SJSA1 (cell line): ENCODE data around the gene MAP3K5. TPM values are rescaled to one million over a fixed set of nuclear protein-coding genes. Genes with fewer than 3 reads are reported as not detected.

Experiments used
- DNase-seq, 2 experiments: peaks; one replicate each; pipeline ENCODE4 v3.0.0-alpha.2; 2015 to 2020; ENCODE audit warnings: low spot score in 2 of 2, low read depth in 1 of 2
- H3K27ac ChIP-seq: fragments of 250-450 bp; sonication (Bioruptor Pico); 2 replicates; pipeline ENCODE4 v1.5.1; 2020; ENCODE audit warnings: mild to moderate bottlenecking, moderate library complexity
- H3K27me3 ChIP-seq: fragments of 250-450 bp; sonication (Bioruptor Pico); replicated peaks from 2 replicates; pipeline ENCODE4 v1.5.1; 2020; ENCODE audit warnings: mild to moderate bottlenecking, moderate library complexity
- H3K36me3 ChIP-seq: fragments of 250-450 bp; sonication (Bioruptor Pico); 2 replicates; pipeline ENCODE4 v1.5.1; 2020; ENCODE audit warnings: mild to moderate bottlenecking
- H3K4me1 ChIP-seq: fragments of 250-450 bp; sonication (Bioruptor Pico); replicated peaks from 2 replicates; pipeline ENCODE4 v1.6.1; 2021; ENCODE audit warnings: mild to moderate bottlenecking
- H3K4me3 ChIP-seq: fragments of 250-450 bp; sonication (Bioruptor Pico); 2 replicates; pipeline ENCODE4 v1.5.1; 2020; ENCODE audit warnings: mild to moderate bottlenecking
- H3K9me3 ChIP-seq: fragments of 250-450 bp; sonication (Bioruptor Pico); replicated peaks from 2 replicates; pipeline ENCODE4 v1.5.1; 2020; ENCODE audit warnings: mild to moderate bottlenecking
- total RNA-seq: library from RNA; depleted of rRNA; stranded (reverse); fragments of >200 nt; shearing (Covaris generic); gene quantifications from 2 replicates; pipeline ENCODE4 v1.2.3, GENCODE V29; 2014

MAP3K5 gene
- total RNA-seq, 1 experiment from 2014 or later, result 10.7 TPM

DNA sequence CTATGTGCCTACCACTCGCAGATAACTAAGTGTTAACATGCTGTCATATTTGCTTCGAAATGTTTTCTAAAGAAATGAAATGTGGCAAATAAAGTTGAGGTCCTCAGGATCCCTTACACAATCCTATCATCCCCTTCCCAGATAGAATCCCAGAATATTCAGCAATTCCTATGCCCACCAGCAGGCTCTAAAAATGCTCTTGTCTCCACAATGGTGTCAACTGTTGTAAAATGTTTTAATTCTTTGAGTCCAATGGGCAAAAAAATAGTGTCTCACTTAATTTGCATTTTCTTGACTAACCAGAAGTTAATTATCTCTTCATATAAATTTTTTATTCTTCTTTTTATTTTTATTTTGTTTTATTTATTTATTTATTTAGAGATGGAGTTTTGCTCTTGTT lies 138.2 kb downstream of the MAP3K5 start:
- H3K27ac ChIP-seq, result no peak overlapping the region
- no peaks in the 10 kb centered on the region for H3K9me3 ChIP-seq
- no peak for DNase-seq
- no peaks in the 10 kb centered on the region for H3K4me1 ChIP-seq
- no peaks in the 10 kb centered on the region for H3K27me3 ChIP-seq
- no peaks in the 10 kb centered on the region for H3K36me3 ChIP-seq
- no peak overlapping the region for H3K4me3 ChIP-seq

DNA sequence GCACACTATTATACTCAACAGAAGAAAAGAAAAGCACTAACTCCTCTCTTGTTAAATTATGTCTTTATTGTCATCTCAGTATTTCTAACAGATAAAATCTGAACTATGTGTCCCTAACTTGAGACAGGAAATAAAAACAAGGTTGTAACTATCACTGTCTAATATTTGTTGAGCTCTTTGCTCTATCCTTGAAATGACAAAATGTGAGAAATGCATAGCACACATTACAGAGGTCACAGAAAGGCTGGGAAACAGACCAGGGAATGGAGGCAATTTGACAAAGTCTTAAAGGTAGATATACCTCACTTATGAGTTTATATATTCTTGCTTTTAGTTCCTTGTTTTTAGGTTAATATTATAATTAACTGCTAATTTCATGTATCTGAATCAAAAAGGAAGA lies 139.6 kb downstream of the MAP3K5 start:
- peaks cover 5% of the 10 kb centered on the region; the same call in 1 of the 2 replicates for H3K36me3 ChIP-seq

DNA sequence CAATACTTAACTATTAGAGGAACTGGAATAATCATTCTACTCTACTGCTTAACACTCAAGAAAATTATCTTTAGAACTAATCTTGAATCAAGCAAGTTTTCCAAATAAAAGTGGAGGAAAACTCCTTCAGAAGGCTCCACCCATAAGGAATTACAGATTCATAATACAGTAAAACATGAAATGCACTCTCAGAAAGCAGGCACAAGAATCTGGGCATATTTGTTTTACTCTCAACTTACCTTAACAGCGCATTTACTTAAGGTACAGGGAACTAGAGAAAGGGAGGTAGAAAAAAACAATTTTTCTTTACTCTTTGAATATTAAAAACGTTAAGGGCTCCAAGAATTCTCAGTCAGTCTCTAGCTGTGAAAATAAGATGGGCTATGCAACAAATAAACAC lies 140.3 kb downstream of the MAP3K5 start:
- Histone ChIP-seq H3K4me3 (no peak overlapping the region), H3K36me3 (peaks cover 6% of the 10 kb centered on the region; the same call in 1 of the 2 replicates), H3K27me3 (no peaks in the 10 kb centered on the region), H3K4me1 (peaks cover 13% of the 10 kb centered on the region), H3K9me3 (no peaks in the 10 kb centered on the region), H3K27ac (no peak overlapping the region)
- DNase-seq, result no peak

More for the DNA sequence above, 139.6 kb downstream of the MAP3K5 start:
- no peaks in the 10 kb centered on the region for H3K27me3 ChIP-seq
- DNase-seq, result no peak
- no peak overlapping the region for H3K4me3 ChIP-seq
- H3K4me1 ChIP-seq, result peaks cover 6% of the 10 kb centered on the region
- no peak overlapping the region for H3K27ac ChIP-seq
- no peaks in the 10 kb centered on the region for H3K9me3 ChIP-seq

DNA sequence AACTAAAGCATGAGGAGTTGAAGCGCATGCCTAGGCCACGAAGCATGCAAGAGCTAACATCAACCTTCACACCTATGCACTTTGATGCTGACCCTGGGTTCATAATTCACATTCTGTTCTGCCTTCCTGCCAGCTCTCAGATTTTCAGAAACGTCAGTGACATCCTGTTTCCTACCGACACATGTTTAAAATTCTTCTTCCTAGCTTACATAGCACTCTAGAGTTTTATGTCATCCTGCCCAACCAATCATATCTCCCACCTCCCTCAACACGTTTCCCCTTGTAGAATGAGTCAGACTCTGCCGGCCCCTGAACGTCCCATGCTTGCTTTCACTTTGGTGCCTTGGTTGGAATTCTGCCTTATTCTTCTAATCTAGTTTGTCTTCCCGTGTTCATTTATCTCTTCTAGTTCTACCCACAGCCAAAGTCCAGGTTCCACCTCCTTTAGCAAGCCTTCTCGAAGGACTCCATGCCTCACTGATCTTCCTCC lies 144.9 kb downstream of the MAP3K5 start:
- Histone ChIP-seq H3K9me3 (no peaks in the 10 kb centered on the region), H3K36me3 (peaks cover 6% of the 10 kb centered on the region; the same call in 1 of the 2 replicates), H3K4me3 (no peak overlapping the region), H3K4me1 (peaks cover 14% of the 10 kb centered on the region), H3K27ac (peak overlapping the region; percentile 70), H3K27me3 (no peaks in the 10 kb centered on the region)
- DNase-seq, result peak; percentile 57 to 60

DNA sequence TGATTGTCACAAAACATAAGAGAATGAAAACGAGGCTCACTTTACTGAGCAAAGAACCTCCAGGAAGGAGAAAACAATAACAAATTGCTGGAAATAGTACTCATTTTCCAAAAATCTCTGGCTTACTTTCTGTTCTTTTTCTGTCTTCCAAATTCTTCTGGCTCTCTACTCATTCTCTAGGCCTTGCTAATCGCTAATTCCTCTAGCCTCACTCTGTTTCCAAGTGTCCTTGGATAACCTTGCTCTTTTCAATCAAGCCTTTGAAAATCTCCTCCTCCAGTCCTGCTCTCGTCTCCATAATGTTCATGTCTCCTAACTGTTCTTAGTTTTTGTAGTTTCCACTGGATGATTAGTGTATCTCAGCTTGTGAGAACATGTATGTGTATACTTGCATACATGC lies 145.9 kb downstream of the MAP3K5 start:
- Histone ChIP-seq H3K4me1 (peaks cover 14% of the 10 kb centered on the region), H3K36me3 (peaks cover 6% of the 10 kb centered on the region; the same call in 1 of the 2 replicates), H3K9me3 (no peaks in the 10 kb centered on the region), H3K4me3 (no peak overlapping the region), H3K27me3 (no peaks in the 10 kb centered on the region), H3K27ac (no peak overlapping the region)
- no peak for DNase-seq

DNA sequence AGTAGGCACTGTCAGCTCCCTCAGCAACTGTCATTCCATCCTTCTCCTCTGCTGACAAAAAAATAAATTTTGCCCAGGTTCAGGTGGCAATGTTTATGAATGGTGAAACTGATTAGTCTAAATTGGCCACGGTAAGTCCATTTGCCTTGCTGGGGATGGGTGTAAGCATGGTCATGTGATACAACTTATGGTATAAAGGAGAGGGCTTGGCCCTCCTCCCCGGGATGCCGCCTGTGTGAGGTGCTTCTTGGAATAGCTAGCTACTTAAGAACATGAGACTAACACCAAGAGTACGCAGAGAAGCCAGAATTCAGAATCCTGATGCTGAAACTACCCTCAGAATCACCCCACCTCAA lies 147.7 kb downstream of the MAP3K5 start:
- Histone ChIP-seq H3K36me3 (peaks cover 6% of the 10 kb centered on the region; the same call in 1 of the 2 replicates), H3K4me3 (no peak overlapping the region), H3K27me3 (no peaks in the 10 kb centered on the region), H3K9me3 (no peaks in the 10 kb centered on the region), H3K27ac (no peak overlapping the region), H3K4me1 (peaks cover 14% of the 10 kb centered on the region)
- no peak for DNase-seq

DNA sequence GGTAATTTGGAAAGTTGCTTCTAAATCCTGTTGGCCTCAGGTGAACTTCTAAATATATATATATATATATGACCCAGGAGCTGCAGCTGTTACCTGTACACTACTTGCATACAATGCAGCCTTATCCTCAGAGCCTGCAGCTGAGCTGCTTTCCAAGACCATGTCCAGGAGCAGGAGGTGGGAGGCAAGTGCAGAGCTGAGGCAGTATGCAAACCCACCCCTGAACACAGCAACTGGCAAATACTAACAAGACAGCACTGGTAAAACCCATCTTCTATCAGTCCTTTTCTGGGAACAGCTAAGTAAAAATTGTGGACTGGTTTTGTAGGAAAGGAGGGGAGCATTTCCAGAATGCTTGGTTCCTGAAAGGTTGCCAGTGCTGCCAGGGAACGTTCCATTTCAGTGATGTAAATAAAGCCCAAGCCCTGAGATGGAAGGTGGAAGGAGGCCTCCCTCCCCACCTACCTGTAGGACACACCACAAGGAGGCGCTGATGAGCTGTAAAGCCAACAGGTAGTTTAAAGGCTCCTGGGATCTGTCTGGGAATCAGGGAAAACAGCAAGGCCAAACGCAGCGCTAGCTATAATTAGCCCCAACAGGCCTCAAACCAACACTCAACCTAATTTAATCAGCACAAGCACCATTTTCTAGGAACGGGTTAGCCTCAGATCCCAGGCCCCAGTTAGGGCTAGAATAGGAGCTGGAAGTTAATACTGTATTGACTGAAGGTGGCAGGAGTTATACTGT lies 148.3 kb downstream of the MAP3K5 start:
- H3K36me3 ChIP-seq, result peaks cover 6% of the 10 kb centered on the region; the same call in 1 of the 2 replicates
- no peak overlapping the region for H3K4me3 ChIP-seq
- DNase-seq, result peak; percentile 62 to 79
- no peak overlapping the region for H3K27ac ChIP-seq
- no peaks in the 10 kb centered on the region for H3K9me3 ChIP-seq
- no peaks in the 10 kb centered on the region for H3K27me3 ChIP-seq
- H3K4me1 ChIP-seq, result peaks cover 14% of the 10 kb centered on the region

DNA sequence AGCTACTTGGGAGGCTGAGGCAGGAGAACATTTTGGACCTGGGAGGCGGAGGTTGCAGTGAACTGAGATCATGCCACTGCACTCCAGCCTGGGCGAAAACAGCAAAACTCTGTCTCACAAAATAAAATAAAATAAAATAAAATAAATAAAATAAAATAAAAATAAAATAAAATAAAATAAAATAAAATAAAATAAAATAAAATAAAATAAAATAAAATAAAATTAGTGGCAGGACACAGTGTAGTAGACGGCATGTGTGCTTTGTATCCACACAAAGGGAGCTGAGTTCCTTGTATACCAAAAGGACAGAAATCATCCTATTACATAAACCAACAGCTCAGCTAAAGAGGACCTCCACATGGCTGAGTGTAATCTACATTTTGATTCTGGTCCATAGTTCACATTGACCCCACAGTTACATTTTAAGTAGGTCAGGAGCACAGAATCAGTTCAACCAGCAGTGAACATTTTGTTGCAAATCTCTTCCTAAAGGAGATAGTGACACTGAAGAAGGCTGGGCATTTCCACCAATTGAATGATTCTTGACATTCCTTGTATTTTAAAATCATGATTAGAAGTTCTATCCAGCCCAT lies 150.3 kb downstream of the MAP3K5 start:
- DNase-seq, result no peak
- Histone ChIP-seq H3K4me1 (peaks cover 1% of the 10 kb centered on the region), H3K36me3 (0 out of 2 replicates have a peak, but pooled peaks cover 1% of the 10 kb centered on the region), H3K4me3 (no peak overlapping the region), H3K27me3 (no peaks in the 10 kb centered on the region), H3K27ac (no peak overlapping the region), H3K9me3 (no peaks in the 10 kb centered on the region)

DNA sequence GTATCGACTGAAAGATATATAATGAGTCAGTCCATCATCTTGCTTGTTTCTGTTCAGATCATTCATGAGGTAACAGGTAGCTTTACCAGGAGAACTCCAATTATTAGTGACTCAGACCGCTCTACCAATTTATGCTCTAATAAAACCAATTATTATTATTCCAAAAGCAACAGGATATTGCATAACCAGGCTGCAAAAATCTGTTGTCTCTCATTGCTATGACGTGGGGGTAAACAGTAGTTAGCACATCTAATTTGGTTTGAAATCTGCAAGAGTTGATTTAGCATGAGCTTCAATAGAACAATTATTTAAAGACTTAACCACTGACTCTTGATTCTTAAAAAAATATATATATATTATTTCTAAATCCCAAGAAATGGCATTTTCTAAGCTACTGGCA lies 151.1 kb downstream of the MAP3K5 start:
- no peaks in the 10 kb centered on the region for H3K4me1 ChIP-seq
- 0 out of 2 replicates have a peak, but pooled peaks cover 8% of the 10 kb centered on the region for H3K36me3 ChIP-seq
- DNase-seq, result no peak
- H3K9me3 ChIP-seq, result no peaks in the 10 kb centered on the region
- H3K4me3 ChIP-seq, result no peak overlapping the region
- no peak overlapping the region for H3K27ac ChIP-seq
- H3K27me3 ChIP-seq, result no peaks in the 10 kb centered on the region

DNA sequence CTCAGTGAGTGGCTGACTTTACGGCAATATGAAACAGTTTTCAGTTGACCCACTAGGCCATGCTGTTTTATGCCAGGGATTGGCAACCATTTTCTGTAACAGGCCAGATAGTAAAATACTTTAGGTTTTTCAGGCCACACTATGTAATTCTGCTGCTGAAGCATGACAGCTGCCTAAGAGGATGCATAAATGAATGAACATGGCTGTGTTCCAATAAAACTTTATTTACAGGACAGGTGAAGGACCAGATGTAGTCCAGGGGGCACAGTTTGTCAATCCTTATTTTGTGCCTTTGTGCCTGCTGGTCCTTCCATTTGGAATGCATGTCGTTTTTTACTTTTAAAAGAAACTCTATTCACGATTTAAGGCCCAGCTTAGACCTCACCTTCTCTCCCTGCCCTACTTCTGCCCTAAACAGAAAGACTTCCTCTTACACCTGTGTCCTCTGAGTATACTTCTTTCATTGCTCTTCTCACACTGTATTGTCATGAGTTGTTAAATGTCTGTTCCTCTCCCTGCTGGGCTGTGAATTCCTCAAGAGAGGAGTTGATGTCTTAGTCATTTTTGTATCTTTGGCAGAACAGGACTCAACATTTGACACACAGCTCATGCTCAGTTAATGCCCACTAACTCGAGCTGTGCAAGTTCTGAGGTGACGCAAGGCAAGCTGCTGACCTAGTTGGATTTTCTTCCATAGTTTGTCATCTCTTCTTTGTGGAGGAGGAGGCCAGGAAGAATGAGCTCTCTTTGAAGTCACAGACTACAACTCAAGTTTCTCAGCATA lies 152.0 kb downstream of the MAP3K5 start:
- H3K27ac ChIP-seq, result no peak overlapping the region
- no peaks in the 10 kb centered on the region for H3K9me3 ChIP-seq
- H3K4me1 ChIP-seq, result no peaks in the 10 kb centered on the region
- no peak overlapping the region for H3K4me3 ChIP-seq
- H3K27me3 ChIP-seq, result no peaks in the 10 kb centered on the region
- DNase-seq, result no peak
- peaks cover 10% of the 10 kb centered on the region; the same call in 1 of the 2 replicates for H3K36me3 ChIP-seq

DNA sequence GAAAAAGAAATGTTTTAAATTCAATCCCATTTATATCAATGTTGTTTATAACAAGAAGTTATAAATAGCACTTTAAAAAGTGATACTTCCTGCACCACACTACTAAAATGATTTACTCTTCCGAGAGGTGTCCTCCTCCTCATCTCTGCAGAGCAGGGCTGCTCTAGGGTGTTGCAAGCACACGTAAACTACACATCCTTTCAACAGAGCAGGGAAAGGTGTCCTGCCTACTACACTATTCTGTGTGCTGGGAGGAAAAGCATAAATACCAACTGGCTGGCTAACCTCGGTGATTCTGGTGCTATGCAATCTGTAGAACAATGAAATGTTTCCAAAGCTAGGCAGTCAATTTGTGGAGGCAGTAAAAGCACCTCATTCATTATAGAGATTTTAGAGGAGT lies 152.6 kb downstream of the MAP3K5 start:
- Histone ChIP-seq H3K4me1 (no peaks in the 10 kb centered on the region), H3K27ac (no peak overlapping the region), H3K9me3 (no peaks in the 10 kb centered on the region), H3K36me3 (peaks cover 10% of the 10 kb centered on the region; the same call in 1 of the 2 replicates), H3K27me3 (no peaks in the 10 kb centered on the region), H3K4me3 (no peak overlapping the region)
- no peak for DNase-seq

DNA sequence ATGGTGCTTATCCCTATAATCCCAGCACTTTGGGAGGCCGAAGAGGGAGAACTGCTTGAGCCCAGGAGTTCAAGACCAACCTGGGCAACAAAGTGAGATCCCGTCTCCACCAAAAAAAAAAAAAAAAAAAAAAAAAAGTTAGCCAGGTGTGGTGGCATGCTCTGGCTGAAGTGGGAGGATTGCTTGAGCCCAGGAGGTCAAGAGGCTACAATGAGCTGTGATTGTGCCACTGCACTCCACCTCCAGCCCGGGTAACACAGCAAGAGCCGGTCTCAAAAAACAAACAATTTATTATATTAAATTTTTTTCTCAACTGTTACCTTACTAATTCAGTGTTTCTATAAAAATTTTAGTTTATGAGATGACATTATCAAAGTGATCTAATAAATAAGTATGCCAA lies 156.7 kb downstream of the MAP3K5 start:
- no peaks in the 10 kb centered on the region for H3K27me3 ChIP-seq

DNA sequence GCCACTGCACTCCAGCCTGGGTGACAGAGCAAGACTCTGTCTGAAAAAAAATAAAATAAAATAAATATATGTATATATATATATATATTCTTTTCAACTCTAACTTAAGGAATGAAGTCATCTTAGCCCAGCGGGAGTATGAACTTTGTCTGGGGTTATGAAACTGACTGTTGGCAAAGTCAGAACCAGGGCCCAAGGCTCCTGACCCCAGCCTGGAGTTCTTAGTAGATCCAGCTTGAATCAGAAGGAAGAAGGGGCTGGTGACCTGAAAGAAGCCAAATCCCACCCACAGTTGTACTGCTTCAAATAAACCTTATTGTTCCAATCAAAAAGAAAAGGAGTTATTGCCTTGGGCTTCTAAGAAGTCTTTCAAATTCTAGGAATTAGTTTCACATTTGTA lies 158.9 kb downstream of the MAP3K5 start:
- Histone ChIP-seq H3K36me3 (peaks cover 10% of the 10 kb centered on the region; the same call in 1 of the 2 replicates), H3K27ac (no peak overlapping the region), H3K27me3 (no peaks in the 10 kb centered on the region), H3K4me3 (no peak overlapping the region), H3K9me3 (no peaks in the 10 kb centered on the region), H3K4me1 (peaks cover 7% of the 10 kb centered on the region; the same call in 1 of the 2 replicates)
- no peak for DNase-seq

More for the DNA sequence above, 156.7 kb downstream of the MAP3K5 start:
- no peak for DNase-seq
- no peaks in the 10 kb centered on the region for H3K9me3 ChIP-seq
- H3K4me1 ChIP-seq, result no peaks in the 10 kb centered on the region
- no peak overlapping the region for H3K27ac ChIP-seq
- no peak overlapping the region for H3K4me3 ChIP-seq
- peaks cover 10% of the 10 kb centered on the region; the same call in 1 of the 2 replicates for H3K36me3 ChIP-seq
